HG02798 (cell line): ENCODE measurements around the gene DNAJB2.
"Not testable (repeated sequence)": the region's sequence is repeated elsewhere in the genome, so short reads cannot be mapped to it uniquely, and the experiment has no call there.

Experiments
- ATAC-seq: cut with Tn5 transposase; IDR thresholded peaks from one replicate; pipeline ENCODE4 v1.9.1; 2021; ENCODE audit warnings: mild to moderate bottlenecking; ENCODE audit not compliant: unreplicated experiment, poor library complexity

DNAJB2 gene

DNA sequence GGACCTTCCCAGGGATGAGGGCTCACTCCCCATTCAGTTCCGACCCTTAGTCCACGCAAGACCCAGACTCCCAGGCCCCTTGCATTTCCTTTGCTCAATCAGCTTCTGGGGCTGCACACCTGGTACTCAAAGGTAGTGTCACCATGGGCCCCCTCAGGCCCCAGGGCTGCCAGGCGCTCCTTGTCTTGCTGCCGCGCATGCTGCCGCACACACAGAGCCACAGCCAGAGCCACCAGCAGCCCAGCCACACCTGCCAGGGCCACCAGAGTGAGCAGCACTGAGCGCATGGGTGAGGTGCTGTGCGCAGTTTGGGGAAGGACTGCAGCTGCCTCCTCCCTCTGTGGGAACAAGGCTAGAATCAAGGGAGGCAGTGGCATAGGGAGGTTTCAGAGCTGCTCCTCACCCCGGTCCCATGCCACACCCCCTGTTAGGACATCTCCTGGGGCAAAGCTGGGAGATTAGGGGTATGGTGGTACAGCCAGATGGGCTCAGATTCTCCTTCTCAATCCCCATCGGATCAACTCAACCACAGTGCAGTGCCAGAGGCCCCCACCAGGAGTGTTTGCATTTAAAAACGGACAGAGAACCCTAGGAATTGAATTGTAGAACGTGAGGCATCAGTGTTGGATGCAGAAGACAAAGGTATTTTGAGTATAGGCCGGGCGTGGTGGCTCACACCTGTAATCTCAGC is 18.7 kb downstream of the DNAJB2 start:
- ATAC-seq, result no peak

DNA sequence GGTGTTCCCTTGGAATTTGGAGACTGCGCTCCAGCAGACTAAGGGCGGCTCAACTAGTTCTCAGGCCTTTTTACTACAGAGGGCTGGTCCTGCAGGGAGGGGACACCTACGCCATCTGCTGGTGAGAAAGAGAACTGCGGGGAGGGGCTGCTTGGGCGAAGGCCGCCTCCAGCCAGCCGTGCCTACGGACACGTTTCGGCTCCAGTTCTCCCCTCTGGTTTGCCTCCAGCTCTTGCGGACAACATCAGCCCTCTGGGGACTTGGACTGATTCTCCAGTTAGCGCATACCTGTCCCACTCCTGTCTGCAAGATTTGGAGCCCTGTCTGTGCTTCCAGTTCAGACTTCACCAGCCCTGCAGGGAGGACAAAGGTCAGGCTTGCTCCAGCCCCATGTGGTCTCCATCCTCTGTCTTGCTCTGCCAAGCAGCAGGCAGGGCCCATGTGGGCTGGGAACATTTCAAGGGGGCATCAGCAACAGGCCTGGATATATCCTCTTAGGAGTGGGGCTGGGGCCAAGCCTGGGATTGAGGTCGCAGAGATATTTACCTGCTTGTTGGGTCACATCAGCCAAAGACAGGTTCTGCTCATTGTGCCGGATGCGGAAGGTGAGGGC is 19.7 kb downstream of the DNAJB2 start:
- ATAC-seq, result peak; percentile 54

DNA sequence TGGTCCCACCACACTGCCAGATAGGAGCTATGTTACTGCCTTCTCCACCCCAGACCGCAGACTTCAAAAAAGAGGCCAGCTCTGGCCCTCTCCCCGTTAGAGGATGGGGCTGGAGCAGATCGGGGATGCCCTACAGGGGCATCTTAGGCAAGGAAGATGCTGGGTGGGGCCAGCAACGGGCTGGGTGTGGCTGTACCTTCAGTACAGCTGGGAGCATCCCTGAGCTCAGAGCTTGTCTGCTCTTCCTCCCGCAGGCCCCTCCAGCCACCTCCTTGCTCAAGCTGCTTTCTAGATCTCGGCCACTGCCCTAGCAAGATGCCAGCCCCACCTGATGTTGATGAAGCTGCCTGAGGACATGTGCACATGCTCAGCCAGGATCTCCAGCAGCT is 20.2 kb downstream of the DNAJB2 start:
- no peak for ATAC-seq

DNA sequence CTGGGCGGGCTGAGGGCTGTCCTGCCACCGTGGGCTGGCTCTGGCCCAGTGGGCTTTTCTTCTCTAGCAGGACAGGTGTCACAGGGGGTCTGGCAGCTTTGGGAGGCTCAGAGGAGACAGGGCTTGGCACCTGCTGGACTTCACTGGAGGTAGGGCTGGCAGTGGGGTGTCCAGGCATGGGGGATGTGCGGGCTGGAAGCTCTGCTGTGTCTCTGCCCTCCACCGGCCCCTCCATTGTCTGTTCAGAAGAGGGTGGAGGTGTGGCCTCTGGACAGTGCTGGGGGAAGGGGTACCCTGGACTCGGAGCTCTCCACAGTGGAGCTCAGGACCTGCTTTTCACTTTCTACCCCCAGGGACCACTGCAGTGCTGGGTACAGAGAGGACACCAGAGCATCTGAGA is 20.9 kb downstream of the DNAJB2 start:
- no peak for ATAC-seq

DNA sequence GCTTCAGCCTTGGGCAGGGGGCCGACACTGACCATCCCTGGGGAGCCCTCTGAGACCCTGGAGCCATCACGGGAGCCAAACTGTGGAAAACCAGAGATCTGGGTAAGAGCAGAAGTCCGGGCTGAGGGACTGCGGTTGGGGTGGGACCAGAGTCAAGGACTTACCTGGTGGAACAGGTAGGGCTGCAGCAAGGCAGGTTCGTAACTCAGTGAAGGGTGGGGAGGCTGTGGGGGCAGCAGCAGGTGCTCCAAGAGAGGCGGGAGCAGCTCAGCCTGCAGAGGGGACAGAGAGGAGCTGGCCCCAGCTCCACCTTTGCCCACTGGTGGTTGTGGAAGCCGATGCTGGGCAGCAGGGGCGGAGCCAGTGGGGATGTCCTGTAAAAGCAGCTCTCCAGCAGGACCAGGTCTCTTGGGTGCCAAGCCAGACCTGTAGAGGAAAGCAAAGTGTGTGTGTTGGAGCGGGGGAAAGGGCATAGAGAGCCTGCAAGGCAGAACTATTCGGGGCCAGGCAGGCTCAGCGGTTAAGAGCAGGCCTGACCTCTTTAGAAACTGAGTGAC is 23.3 kb downstream of the DNAJB2 start:
- no peak for ATAC-seq

DNA sequence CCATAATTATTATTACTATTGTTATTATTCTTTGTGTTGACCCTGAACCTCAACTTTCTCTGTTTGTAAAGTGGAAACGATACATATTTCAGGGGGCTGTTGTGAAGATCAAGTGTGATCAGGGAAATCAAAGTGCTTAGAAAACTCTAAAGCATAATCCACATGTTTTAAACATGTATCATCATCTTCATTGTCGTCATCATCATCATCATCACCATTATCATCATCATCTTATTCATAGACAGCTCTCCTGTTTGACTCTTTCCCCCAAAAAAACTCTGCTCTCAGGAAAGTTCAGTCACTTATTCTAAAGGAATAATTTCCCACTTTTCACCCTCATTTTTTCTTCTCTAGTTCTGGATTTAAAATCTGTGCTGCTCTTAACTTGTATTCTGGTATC is 25.1 kb downstream of the DNAJB2 start:
- no peak for ATAC-seq

DNA sequence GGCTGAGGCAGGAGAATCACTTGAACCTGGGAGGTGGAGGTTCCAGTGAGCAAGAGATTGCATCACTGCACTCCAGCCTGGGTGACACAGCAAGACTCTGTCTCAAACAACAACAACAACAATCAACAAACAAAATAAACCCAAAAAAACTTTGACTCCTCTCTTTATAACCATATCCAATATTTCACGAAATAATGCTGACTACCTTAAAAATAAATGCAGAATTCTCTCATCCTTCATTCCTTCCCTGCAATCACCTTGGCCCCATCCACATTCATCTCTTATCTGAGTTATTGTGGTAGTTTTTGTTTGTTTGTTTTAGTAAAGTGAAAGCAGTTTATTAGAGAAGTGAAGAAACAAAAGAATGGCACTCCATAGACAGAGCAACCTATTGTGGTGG is 26.9 kb downstream of the DNAJB2 start:
- ATAC-seq, result no peak

DNA sequence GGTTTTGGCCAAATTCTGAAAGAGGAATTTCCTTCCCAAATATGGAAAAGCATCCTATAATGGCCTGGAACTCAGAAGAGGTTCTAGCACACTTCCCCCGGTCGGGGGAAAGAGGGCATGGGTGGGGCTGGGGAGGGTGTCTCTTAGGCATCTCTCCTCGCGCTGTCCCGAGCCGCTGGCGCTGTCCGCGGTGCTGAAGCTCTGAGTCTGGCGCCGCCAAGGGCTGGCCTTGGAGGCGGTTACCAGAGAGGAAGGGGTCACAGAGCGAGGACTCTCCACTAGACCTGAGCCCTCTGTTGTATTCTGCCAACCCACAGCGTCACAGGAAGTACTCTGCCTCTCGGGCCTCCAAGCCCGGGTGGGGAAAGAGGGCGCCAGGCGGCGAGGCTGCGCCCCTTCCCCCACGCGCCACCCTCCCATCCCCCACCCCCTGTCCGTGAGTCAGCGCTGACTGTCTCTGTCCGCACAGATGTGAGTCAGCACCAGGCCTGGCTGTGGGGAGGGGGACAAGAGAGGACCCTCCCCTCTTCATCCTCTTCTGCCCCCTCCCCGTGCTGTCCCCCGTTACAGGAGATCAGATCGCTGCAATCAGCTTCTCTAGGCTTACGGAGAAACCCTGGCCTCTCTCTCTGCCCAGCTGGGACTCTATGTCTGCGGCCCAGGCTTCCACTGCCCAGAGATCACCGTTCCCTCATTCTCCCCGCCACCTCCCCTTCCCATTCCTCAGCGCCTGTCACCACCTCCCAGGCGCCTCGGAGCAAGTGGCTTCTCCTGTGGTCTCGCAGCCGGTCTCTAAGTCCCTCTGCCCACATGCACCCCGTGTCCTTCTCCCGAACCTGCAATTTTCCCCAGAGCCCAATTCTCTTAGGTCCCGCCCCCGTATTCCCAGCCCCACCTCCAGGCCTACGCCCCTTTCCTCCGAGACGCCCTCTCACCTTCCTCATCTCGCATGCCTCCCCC is 29.3 kb downstream of the DNAJB2 start:
- ATAC-seq, result peak; percentile 34

DNA sequence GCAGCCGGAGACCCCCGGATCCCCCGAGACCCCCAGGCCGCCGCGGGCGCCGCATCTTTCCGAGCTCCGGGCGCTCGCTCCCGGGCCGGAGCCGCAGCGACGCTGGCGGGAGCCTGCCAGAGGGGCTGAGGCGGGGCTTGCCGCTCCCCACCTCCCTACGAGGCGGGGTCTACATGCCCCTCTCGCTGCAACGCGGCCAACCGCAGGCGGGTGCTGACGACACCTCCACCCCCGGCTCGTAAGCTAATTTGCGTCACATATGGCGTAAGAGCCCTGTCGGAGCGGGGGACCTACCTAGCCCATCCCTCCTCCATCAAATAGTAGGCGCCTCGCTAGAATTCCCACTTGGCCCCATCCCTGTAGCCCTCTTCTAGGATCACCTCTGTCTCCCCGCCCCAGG is 30.1 kb downstream of the DNAJB2 start, which contains the start of gene PTPRN:
PTPRN (minus strand) TSS at position 124 of the 400 bp plus-strand sequence; CDS start at position 55, 69 bp downstream.
- no peak for ATAC-seq

DNA sequence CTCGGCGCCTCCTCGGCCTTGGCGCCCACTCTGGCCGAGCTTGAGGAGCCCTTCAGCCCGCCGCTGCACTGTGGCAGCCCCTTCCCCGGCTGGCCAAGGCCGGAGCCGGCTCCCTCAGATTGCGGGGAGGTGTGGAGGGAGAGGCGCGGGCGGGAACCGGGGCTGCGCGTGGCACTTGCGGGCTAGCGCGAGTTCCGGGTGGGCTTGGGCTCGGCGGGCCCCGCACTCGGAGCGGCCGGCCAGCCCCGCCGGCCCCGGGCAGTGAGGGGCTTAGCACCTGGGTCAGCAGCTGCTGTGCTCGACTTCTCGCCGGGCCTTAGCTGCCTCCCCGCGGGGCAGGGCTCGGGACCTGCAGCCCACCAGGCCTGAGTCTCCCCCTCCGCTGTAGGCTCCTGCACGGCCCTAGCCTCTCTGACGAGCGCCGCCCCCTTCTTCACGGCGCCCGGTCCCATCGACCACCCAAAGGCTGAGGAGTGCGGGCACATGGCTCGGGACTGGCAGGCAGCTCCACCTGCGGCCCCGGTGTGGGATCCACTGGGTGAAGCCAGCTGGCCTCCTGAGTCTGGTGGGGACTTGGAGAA is 33.6 kb downstream of the DNAJB2 start:
- not testable (repeated sequence) for ATAC-seq

DNA sequence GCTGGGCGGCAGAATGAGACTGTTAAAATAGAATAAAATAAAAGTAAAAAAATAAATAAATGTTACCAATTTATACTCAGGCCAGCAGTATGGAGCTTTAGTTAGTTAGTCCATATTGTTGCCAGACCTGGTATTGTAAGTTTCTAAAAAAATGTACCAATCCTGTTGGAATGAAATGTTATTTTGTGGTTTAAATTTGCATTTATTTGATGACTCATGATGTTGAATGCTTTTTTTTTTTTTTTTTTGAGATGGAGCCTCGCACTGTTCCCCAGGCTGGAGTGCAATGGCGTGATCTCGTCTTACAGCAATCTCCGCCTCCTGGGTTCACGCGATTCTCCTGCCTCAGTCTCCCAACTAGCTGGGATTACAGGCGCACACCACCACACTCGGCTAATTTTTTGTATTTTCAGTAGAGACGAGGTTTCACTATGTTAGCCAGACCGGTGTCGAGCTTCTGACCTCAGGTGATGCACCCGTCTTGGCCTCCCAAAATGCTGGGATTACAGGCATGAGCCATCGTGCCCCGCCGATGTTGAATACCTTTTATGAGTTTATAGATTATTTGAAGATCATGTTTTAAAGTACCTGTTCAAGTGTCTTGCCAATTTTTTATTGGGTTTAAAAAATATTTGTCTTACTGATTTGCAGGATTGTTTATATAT is 35.8 kb downstream of the DNAJB2 start:
- ATAC-seq, result no peak

DNA sequence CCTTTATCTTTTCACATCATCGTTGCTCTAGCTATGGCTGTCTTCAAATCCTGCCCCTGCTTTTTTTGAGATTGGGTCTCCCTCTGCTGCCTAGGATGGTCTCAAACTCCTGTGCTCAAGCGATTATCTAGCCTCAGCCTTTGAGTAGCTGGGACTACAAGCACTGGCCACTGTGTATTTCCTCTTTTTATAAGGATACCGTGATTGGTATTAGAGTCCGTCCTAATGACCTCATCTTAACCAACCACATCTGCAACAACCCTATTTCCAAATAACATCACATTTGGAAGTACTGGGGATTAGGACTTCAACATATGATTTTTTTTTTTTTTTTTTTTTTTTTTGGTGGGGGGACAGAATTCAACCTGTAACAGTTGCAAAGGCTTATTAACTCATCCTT is 44.3 kb downstream of the DNAJB2 start:
- ATAC-seq, result no peak

DNA sequence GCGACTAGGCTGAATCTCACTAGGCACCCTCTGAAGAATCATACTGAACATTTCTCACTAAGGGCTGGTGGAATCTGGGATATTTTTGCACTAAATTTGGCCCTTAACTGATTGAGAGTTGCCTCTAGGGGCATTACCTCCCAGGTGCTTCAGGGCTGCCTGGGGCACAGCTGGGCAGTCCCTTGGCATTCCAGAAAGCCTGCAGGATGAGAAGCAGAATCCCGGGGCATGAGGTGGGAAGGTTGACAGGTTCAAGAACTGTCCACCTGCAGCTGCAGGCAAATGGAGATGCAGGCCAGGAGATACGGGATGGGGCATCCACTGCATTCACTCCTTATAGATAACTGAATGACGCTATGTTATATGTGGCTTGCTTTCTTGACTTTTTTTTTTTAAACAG is 46.0 kb downstream of the DNAJB2 start:
- ATAC-seq, result no peak

DNA sequence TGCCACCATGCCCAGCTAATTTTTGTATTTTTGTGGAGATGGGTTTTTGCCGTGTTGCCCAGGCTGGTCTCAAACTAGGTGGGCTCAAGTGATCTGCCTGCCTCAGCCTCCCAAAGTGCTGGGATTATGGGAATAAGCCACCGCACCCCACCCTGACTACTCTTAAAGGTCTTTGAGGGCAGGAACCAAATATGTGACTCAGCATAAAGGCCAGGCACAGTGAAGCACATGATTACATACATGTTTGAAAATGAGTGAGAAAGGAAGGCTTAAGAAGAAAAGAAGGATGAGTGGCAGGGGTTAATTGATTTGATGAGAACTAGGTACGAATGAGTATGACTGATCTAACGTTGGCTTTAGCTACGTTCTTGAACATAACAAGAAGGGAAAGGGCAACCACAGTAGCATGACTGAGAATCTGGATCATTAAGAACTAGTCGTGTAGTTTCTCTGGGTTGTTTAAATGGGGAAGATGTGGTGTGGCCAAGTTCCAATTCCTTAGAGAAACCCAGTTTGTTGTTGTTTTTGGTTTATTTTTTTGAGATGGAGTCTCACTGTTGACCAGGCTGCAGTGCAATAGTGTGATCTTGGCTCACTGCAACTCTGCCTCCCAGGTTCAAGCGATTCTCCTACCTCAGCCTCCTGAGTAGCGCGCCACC is 46.6 kb downstream of the DNAJB2 start:
- no peak for ATAC-seq

DNA sequence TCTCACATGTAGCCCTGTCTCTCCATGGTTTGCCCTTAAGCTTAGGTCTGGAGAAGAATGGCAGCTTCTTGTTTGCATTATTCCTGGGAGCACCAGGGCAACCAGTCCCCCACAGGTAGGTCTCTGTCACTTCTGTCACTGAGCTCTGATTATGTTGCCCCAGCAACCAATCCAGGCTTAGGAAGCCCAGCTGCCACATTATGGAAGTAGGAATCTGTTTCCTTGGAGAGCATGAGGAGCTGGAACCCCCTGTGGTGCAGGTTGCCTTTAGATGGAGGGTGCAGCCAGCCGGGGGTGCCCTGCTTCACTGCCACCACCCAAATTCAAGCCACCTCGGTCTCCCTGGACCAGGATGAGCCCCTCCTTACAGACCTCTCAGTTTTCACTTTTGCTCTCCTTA is 48.6 kb downstream of the DNAJB2 start:
- no peak for ATAC-seq

DNA sequence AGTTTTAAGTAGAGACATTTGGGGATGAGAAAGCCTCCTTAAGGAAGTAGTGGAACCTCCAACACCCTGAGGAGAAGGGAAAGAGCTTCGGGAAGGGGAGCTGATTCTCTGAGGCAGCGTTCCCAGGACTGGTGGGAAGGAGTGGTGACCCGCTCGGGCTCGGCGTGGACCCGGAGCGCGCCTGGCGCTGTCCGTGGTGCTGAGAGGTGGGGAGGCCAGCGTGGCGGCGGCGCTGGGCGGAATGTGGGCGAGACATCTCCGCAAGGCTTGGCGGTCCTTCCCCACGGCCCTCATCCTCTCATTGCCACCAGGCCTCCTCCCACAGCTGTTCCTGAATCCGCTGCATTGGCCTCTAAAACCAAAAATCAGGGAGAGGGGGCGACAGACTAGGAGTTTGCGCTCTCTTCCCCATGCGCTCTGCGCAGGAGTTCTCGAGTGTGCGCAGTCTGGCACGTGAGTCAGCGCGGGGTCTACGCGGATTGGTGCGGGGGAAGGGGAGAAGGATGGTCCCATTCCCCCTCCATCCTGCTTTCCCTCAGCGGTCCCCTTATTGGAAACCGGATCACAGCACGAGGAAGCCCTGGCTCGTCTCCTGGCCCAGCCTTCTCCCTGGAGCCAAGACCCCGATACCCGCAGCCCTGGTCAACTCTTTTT is 52.5 kb downstream of the DNAJB2 start:
- ATAC-seq, result no peak

DNA sequence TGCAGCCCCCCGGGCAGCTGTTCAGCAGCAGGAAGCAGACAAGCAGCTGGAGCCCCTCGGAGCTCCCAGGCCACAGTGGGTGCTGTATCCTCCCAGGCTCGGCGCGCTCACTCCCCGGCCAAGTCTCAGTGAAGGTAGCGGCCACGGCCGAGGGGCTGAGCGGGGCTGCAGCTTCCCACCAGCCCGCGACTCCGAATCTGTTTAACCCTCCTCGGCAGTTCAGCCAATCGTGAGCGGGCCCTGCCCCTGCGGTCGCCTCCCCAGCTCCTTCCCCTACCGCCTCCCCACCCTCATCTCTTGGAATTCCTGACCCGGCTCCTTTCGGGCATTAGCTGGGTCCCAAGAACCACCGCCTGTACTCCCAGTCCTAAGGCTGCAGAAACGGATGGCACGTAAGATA is 53.4 kb downstream of the DNAJB2 start, which contains the start of gene RESP18:
RESP18 (minus strand) TSS at position 203 of the 400 bp plus-strand sequence.
- no peak for ATAC-seq

DNA sequence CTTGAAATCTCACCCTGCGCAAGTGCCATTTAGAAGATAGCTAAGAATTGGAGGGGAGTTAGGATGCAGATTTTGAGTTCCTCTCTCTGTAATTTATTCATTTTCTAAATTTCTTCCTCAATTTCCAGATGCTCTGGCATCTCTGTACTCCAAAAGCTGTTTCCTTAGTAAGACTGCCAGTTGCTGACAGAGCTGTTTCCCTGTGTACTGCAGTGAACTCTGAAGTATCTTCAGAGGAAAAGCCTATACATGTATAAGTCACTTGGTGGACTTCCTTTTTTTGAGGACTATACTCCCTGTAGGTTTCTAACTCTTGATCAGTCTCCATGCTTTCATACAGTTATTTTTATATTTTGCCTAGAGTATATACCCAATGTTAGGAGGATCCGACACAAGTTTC is 54.9 kb downstream of the DNAJB2 start:
- no peak for ATAC-seq

DNA sequence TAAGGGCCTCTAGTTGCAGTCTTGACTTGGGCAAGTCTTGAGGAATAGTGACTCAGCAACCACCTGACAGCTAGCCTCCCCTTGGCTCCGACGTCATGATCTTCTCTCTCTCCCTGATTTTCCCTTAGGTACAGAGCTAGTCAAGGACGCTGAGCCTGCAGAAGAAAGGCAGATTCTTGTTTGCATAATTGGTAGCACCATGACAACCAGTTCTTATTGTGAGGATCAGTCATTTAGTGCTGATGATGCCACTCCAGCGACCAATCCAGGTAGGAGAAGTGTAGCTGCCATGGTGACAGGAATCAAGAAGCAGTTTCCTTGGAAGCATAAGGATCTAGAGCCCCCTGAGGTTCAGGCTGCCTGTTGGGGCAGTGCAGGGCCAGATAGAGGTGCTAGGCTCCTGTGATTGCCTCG is 56.2 kb downstream of the DNAJB2 start:
- ATAC-seq, result no peak
